AG04449 (cell line): ENCODE results near the gene ACOT7.
"Not testable (repeated sequence)": the region's sequence is repeated elsewhere in the genome, so short reads cannot be mapped to it uniquely, and the experiment has no call there.

Experiments used
- CTCF ChIA-PET: fragments of 350-600 bp; formaldehyde crosslinking; extraction: SDS; loops from one replicate; lab custom pipeline; 2021; ENCODE audit warnings: antibody characterized with exemption; lab: Yijun Ruan, JAX
- POLR2A ChIA-PET: fragments of 400-600, 350-600 bp; formaldehyde crosslinking; extraction: SDS; loops from one replicate; lab custom pipeline; 2020; ENCODE audit warnings: antibody characterized with exemption, inconsistent platforms; lab: Yijun Ruan, JAX
- DNase-seq: peaks from one replicate; pipeline ENCODE4 v3.0.0-alpha.2; 2010; ENCODE audit warnings: low read depth, low spot score
- H3K4me3 ChIP-seq: 2 replicates; pipeline ENCODE4 v1.5.1; 2011; ENCODE audit warnings: low read depth, mild to moderate bottlenecking, control low read depth, low read length
- TF ChIP-seq, protein P1 (sequence below): IDR thresholded peaks from one replicate; pipeline ENCODE4 v1.5.1; 2011; ENCODE audit warnings: mild to moderate bottlenecking, moderate library complexity, low read length, control low read depth, inconsistent platforms; ENCODE audit not compliant: insufficient read depth; ENCODE audit errors: missing control alignments

Gene ACOT7

DNA sequence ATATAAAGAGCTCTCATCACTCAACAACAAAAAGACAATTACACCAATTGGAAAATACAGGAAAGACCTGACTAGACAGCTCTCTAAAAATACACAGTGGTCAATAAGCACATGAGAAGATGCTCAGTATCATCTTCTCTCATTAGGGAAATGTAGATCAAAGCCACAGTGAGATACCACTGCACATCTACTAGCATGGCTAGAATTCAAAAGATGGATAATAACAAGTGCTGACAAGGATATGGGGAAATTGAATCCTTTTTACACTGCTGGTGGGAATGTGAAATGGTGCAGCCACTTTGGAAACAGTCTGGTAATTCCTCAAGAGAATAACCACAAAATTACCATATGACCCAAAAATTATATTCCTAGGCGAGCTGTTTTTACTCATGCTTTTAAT, 9.4 kb downstream of the ACOT7 start:
- POLR2A ChIA-PET, result no interaction called here
- no peak overlapping the region for H3K4me3 ChIP-seq
- CTCF ChIA-PET, result interaction anchor here (0.6 to 2.2 kb wide), 10 partner anchors 10 to 139 kb away, joined by 3 to 10 read pairs (median 4); no protein-coding TSS in a partner anchor
- TF ChIP-seq, protein P1, sequence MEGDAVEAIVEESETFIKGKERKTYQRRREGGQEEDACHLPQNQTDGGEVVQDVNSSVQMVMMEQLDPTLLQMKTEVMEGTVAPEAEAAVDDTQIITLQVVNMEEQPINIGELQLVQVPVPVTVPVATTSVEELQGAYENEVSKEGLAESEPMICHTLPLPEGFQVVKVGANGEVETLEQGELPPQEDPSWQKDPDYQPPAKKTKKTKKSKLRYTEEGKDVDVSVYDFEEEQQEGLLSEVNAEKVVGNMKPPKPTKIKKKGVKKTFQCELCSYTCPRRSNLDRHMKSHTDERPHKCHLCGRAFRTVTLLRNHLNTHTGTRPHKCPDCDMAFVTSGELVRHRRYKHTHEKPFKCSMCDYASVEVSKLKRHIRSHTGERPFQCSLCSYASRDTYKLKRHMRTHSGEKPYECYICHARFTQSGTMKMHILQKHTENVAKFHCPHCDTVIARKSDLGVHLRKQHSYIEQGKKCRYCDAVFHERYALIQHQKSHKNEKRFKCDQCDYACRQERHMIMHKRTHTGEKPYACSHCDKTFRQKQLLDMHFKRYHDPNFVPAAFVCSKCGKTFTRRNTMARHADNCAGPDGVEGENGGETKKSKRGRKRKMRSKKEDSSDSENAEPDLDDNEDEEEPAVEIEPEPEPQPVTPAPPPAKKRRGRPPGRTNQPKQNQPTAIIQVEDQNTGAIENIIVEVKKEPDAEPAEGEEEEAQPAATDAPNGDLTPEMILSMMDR, result no peak
- no peak for DNase-seq

DNA sequence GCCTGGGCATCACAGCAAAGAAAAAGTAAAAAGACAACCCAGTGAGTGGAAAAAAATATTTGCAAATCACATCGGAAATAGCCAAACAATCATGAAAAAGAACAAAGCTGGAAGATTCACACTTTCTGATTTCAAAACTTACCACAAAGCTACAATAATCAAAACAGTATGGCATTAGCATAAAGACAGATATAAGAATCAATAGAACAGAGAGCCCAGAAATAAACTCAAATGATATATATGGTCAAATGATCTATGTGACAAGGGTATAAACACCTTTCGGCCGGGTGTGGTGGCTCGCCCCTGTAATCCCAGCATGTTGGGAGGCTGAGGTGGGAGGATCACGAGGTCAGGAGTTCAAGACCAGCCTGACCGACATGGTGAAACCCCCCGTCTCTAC, 13.5 kb downstream of the ACOT7 start:
- ChIA-PET POLR2A (no interaction called here), CTCF (interaction anchor here (0.9 to 4.6 kb wide), 5 partner anchors 11 to 59 kb away, joined by 3 to 26 read pairs (median 4); no protein-coding TSS in a partner anchor)
- DNase-seq, result no peak
- H3K4me3 ChIP-seq, result no peak overlapping the region
- TF ChIP-seq, protein P1, result no peak

DNA sequence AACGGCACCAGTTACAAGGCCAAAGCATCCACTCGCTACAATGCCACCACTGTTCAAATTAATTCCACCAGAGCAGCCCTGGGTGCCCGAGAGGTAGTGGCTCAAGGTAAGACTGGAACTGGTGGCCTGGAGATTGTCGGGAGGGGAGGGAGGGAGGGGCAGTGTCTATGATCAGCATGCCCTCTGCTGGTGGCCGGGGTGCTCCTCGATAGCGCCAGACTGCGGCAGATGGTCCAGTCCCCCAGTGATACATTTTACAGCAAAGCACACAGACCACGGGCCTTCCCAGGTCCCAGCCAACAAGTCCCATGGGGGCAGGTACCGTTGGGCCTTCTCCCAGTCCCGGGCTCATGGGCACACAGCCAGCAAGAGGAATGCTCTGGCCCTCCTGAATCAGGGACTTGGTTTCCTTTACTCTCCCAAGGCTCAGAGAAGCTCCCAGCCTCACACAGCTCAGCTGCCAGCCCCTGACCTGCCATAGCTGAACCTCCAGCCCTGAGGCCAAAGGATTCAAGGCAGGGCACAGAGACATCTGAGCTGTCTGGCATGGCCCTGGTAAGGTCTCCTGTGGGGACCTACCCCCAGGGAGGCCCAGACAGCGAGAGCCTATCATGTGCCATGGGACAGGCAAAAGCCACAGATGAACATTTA, 15.3 kb downstream of the ACOT7 start:
- TF ChIP-seq, protein P1, result no peak
- POLR2A ChIA-PET, result no interaction called here
- no peak overlapping the region for H3K4me3 ChIP-seq
- DNase-seq, result no peak
- CTCF ChIA-PET, result interaction anchor here (0.9 to 4.6 kb wide), 6 partner anchors 10 to 36 kb away, joined by 3 to 26 read pairs (median 4); no protein-coding TSS in a partner anchor

DNA sequence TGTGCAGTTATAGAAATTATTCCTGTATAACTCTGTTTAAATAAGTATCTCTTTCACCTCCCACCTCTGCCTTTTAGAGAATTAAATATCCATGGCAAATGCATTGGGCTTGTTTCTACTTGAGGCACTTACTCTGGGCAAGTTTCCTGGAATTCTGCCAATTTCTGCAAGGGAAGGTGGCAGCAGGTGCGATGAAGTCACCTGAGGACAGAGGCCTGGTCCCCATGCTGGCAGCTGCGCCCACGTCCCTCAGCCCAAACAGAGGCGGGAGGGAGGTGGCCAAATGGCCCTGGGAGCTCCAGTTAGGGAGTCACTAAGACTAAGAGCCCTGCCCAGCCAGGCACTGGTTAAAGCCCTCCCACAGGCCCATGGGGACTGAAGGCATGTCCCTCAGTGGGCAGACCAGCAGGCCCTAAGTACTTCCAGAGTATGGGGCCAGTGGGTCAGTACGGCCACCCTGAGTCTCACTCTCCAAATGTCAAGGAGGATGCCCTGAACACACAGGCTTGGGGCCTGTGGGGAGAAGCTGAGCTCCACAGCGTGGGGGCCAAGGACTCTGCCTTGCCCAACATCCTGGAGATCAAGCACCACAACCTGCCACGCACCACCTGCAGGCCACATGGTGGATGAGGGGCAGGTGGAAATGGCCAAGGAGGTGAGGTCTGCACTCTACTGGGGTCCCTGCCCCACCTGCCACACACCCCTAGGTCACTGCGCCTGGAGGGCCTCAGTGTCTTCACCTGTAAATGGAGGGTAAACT, 19.4 kb downstream of the ACOT7 start:
- ChIA-PET POLR2A (no interaction called here), CTCF (interaction anchor here (0.8 to 2.5 kb wide), 3 partner anchors 31 to 64 kb away, joined by 3 to 5 read pairs (median 3); no protein-coding TSS in a partner anchor)
- TF ChIP-seq, protein P1, result no peak
- no peak for DNase-seq
- H3K4me3 ChIP-seq, result no peak overlapping the region

DNA sequence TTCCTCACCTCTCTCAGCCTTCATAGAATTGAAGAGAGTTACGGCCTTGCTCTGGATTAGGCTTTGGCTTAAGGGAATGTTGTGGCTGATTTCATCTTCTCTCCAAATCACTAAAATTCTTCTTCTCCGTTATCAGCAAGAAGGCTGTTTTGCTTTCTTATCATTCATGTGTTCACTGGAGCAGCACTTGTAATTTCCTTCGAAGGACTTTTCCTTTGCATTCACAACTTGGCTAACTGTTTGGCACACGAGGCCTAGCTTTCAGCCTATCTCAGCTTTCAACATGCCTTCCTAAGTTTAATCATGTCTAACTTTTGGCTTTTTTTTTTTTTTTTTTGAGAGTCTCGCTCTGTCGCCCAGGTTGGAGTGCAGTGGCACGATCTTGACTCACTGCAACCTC, 21.3 kb downstream of the ACOT7 start:
- CTCF ChIA-PET, result interaction anchor here (1.1 to 3.5 kb wide), 5 partner anchors 10 to 125 kb away, joined by 3 to 27 read pairs (median 5); no protein-coding TSS in a partner anchor
- DNase-seq, POLR2A ChIA-PET, H3K4me3 ChIP-seq: not testable (repeated sequence)

DNA sequence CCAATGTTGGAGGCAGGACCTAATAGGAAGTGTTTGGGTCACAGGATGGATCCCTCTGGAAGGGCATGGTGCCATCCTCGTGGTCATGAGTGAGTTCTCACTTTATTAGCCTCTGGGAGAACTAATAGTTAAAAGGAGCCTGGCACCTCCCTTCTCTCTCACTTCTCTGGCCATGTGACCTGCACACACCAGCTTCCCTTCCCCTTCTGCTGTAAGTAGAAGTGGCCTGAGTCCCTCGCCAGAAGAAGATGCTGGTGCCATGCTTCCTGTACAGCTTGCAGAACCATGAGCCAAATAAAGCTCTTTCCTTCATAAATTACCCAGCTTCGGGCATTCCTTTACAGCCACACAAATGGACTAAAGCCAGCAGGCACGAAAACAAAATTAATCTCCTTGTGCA, 23.6 kb downstream of the ACOT7 start:
- ChIA-PET CTCF (interaction anchor here (1.2 to 3.5 kb wide), 2 partner anchors 8 to 35 kb away, joined by 3 to 27 read pairs; no protein-coding TSS in a partner anchor), POLR2A (no interaction called here)
- no peak overlapping the region for H3K4me3 ChIP-seq
- TF ChIP-seq, protein P1, result no peak
- DNase-seq, result no peak
